Epithelial cell of umbilical artery (primary cell): ENCODE results near the gene PLPPR3. TPM values are rescaled to one million over a fixed set of nuclear protein-coding genes. Genes with fewer than 3 reads are reported as not detected.

Source experiments
- total RNA-seq: library from RNA; depleted of rRNA; stranded (reverse); fragments of >200 nt; gene quantifications from 2 replicates; pipeline ENCODE4 v1.2.3, GENCODE V29; 2014

PLPPR3 gene, protein sequence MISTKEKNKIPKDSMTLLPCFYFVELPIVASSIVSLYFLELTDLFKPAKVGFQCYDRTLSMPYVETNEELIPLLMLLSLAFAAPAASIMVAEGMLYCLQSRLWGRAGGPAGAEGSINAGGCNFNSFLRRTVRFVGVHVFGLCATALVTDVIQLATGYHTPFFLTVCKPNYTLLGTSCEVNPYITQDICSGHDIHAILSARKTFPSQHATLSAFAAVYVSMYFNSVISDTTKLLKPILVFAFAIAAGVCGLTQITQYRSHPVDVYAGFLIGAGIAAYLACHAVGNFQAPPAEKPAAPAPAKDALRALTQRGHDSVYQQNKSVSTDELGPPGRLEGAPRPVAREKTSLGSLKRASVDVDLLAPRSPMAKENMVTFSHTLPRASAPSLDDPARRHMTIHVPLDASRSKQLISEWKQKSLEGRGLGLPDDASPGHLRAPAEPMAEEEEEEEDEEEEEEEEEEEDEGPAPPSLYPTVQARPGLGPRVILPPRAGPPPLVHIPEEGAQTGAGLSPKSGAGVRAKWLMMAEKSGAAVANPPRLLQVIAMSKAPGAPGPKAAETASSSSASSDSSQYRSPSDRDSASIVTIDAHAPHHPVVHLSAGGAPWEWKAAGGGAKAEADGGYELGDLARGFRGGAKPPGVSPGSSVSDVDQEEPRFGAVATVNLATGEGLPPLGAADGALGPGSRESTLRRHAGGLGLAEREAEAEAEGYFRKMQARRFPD
- 0.15 and 0.97 TPM in 2 replicates for total RNA-seq

DNA sequence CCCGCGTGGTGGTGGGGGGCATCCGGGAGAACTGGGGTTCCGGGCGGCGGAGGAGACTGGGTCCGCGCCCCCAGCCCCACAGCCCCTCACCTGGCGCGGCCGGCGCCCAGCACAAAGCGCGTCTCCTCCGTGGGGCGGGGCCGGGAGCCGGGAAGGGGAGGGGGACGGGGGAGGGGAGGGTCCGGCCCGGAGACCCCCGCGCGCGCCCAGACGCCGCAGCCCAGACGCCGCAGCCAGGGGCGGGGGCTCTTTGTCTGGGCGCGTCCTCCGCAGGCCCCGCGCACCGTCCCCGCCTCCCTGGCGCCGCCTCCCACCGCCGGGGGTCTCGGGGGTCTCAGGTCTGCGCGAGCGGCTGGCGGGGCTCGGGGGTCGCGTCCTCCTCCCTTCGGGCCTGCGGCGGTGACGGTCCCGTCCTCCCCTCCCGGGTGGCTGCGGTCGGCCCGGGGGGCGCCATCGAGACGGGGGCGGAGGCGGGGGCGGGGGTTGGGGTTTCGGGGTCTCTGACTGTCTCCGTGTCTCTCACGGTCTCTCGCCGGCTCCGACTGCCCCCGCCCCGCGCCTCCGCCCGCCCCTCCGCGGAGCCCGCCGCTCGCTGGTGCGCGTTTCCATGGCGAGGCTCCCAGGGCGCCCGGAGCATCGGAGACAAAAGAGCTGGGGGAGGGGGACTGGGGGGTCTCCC, at the start of gene PLPPR3:
PLPPR3 (minus strand) TSS at position 131 of the 679 bp plus-strand sequence. CDS start 396 bp downstream, outside the sequence.

DNA sequence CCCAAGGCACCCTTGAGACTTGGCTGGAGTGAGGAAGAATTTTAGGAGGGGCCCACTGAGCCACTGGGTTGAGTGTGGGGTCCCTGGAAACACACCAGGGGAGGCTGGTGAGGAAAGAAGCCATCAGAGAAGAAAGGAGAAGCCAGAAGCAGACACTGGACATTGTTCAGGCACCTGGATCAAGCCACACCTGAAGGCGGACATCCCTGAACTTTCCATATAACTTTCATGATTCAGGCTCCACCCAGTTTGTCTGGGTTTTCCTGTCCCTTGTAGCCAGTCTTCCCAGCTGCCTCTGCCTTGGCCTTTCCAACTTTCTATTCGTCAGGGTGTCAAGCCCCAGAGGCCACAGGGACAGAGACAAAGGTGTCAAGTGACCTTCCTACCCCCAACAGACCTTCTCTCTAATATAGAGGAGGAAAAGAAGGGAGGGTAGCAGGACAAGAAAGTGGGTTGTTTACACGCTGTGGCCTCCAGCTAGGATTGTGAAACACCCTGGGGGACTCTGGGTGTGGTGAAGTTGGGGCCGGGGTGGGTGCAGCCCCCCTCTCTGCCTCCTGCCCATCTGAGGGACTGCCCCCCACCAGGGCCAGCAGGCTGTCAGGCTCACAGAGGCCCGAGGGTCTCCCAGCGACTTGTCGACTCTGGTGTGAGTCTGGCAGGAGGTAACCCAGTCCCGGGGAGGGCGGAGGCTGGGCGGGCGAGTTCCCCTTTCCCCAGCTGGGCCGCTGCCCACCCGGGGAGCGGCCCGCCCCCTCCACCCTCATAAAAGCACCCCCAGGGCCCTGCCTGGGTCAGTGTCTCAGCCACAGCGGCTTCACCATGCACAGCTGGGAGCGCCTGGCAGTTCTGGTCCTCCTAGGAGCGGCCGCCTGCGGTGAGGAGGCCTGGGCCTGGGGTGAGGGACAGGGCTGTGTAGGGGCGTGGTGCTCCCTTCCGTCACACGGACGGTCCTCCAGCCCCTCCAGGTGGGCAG, 37.4 kb upstream of the PLPPR3 start, which contains the start of gene CFD:
CFD (plus strand) TSS at position 797 of the 976 bp plus-strand sequence; CDS start at position 823, 26 bp downstream.

DNA sequence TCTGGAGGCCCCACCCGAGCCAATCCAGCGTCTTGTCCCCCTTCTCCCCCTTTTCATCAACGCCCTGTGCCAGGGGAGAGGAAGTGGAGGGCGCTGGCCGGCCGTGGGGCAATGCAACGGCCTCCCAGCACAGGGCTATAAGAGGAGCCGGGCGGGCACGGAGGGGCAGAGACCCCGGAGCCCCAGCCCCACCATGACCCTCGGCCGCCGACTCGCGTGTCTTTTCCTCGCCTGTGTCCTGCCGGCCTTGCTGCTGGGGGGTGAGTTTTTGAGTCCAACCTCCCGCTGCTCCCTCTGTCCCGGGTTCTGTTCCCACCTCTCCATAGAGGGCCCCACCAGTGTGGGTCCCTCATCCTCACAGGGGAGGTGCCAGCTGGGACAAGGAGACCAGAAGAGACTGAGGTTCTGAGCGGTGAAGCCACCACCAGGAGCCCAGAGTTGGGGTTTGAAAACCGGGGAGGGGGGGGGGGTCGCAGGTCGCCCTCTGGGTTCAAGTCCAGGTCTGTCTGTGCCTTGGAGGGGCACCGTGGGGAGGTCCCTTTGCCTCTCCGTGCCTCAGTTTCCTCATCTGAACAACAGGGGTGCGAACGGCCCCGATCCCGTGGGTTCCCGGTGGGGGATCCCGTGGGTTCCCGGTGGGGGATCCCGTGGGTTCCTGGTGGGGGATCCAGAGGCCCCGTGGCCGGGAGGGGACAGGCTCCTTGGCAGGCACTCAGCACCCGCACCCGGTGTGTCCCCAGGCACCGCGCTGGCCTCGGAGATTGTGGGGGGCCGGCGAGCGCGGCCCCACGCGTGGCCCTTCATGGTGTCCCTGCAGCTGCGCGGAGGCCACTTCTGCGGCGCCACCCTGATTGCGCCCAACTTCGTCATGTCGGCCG, 30.6 kb upstream of the PLPPR3 start, which contains the start of gene ELANE:
ELANE (plus strand) TSS at position 168 of the 878 bp plus-strand sequence; CDS start at position 194, 26 bp downstream.

DNA sequence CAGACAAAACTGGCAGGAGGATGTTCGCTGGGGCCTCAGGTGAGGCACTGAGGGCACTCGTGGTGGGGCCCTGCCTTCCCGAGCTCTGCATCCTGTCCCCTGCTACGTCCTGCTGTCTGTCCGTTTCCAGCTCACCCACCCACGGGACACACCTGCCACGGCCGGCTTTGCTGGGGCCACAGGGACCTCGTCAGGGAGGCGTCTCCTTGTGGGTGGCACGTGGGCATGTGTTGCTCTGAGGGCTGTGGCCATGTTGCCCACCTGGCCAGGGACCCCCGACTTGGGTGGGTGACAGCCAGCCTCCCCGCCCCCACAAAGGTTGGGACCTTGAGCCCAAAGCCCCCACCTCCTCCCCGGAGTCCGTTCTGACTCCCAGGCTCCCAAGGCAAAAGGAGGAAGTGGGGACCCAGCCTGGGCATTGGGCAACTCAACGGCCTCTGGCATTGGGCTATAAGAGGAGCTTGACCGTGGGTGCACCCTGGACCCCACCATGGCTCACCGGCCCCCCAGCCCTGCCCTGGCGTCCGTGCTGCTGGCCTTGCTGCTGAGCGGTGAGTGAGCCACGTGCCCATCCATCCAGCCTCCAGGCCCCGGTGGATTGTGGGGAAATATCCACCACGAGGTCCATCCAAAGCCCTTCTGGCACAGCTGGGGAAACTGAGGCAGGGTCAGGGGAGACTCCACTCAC, 18.9 kb upstream of the PLPPR3 start, which contains the start of gene PRTN3:
PRTN3 (plus strand) TSS at position 481 of the 688 bp plus-strand sequence; CDS start at position 491, 10 bp downstream.

DNA sequence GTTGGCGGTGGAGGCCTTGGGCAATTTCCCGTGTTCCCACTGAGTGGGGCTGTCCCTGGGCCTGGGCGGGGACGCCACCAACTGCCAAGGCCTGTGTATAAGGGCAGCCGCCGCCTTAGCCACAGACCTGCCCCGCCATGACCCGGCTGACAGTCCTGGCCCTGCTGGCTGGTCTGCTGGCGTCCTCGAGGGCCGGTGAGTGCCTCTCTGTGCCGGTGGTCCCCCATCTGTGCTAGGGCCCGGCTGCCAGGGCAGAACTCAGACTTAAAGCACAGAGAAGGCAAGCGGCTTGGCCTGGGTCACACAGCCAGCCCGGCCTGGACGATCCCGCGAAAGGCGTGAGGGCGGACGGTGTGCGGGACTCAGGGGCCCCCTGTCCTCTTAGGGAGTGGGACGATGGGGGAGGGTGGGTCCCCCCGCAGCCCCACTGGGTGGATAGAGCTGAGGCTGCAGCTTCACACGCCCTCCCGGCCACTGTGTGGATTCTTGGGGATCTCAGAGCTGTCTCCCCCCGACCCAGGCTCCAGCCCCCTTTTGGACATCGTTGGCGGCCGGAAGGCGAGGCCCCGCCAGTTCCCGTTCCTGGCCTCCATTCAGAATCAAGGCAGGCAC, 6.1 kb upstream of the PLPPR3 start, which contains the start of gene AZU1:
AZU1 (plus strand) TSS at position 128 of the 612 bp plus-strand sequence; CDS start at position 138, 10 bp downstream.

DNA sequence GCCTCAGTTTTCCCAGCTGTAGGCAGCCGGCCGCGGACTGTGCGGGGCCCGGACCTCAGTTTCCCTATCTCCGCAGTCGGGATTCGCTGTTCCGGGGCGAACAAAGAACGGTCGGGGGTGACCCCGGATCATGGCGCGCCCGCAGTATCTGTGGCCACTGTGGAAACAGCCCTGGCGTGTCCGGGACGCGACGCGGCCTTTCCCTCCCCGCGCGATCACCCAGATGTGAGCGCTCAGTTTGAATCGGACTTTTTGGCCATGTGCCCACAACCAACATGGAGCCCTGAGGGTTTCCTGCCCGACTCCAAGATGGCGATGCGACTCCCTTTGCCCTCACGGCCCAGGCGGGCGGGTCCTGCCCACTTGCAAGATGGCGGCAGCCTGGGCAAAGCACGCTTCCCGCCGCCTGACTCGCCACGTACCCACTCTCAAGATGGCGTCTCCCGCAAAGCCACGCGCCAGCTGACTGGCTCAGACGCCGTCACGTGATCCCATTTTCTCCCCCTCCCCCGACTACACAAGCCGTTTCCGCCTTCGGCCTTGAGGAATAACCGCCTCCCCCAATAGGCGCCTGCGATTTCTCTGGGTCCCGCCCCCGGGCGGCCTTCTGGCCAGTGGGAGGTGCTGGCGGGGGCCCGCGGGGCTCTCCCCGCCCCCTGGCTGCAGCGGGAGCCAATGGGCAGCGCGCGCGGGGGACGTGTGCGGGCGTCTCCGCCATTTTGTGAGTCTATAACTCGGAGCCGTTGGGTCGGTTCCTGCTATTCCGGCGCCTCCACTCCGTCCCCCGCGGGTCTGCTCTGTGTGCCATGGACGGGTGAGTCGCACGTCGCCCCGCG, 24.8 kb downstream of the PLPPR3 start, which contains the start of gene PTBP1:
PTBP1 (plus strand) TSS at position 761 of the 836 bp plus-strand sequence; CDS start at position 807, 46 bp downstream.

Other genes starting within 250 kb of the PLPPR3 start
- gene BSG, start 249.4 kb downstream of the PLPPR3 start, total RNA-seq = 307 and 357 TPM in 2 replicates
- under 0.01 and 1.3 TPM in 2 replicates for gene HCN2, start 232.1 kb downstream of the PLPPR3 start, total RNA-seq
- gene POLRMT, start 188.4 kb downstream of the PLPPR3 start, total RNA-seq = 25.3 and 27.5 TPM in 2 replicates
- gene FGF22, start 182.1 kb downstream of the PLPPR3 start, total RNA-seq = not detected in 2 replicates
- gene RNF126, start 158.7 kb downstream of the PLPPR3 start, total RNA-seq = 38.3 and 40.9 TPM in 2 replicates
- 18.1 and 47.4 TPM in 2 replicates for gene FSTL3, start 145.6 kb downstream of the PLPPR3 start, total RNA-seq
- not detected in 2 replicates for gene PRSS57, start 126.5 kb downstream of the PLPPR3 start, total RNA-seq
- gene PALM, start 113.0 kb downstream of the PLPPR3 start, total RNA-seq = 2.4 and 5.5 TPM in 2 replicates
- not detected in 2 replicates for gene MISP, start 70.8 kb downstream of the PLPPR3 start, total RNA-seq
- 107 and 220 TPM in 2 replicates for gene PTBP1, start 24.5 kb downstream of the PLPPR3 start, total RNA-seq
- gene AZU1, start 5.9 kb upstream of the PLPPR3 start, total RNA-seq = not detected in 2 replicates
- gene PRTN3, start 19.0 kb upstream of the PLPPR3 start, total RNA-seq = not detected in 2 replicates
- gene ELANE, start 30.3 kb upstream of the PLPPR3 start, total RNA-seq = not detected in 2 replicates
- 0.30 and 1.3 TPM in 2 replicates for gene CFD, start 37.7 kb upstream of the PLPPR3 start, total RNA-seq
- 17.2 and 23.4 TPM in 2 replicates for gene MED16, start 71.2 kb upstream of the PLPPR3 start, total RNA-seq
- gene RNU6-9, start 71.5 kb upstream of the PLPPR3 start, total RNA-seq = not detected in 2 replicates
- 14.0 and 18.8 TPM in 2 replicates for gene R3HDM4, start 91.3 kb upstream of the PLPPR3 start, total RNA-seq
- not detected in 2 replicates for gene KISS1R, start 95.4 kb upstream of the PLPPR3 start, total RNA-seq
- gene ARID3A, start 104.1 kb upstream of the PLPPR3 start, total RNA-seq = 2.7 and 7.1 TPM in 2 replicates
- gene WDR18, start 162.4 kb upstream of the PLPPR3 start, total RNA-seq = 83.3 and 118 TPM in 2 replicates
- gene GRIN3B, start 178.5 kb upstream of the PLPPR3 start, total RNA-seq = 0.65 TPM in 1 of 2 replicates, not detected in the other
- 52.3 and 57.5 TPM in 2 replicates for gene TMEM259, start 199.2 kb upstream of the PLPPR3 start, total RNA-seq
- not detected in 2 replicates for gene RNU6-2, start 199.6 kb upstream of the PLPPR3 start, total RNA-seq
- gene CNN2, start 204.7 kb upstream of the PLPPR3 start, total RNA-seq = 120 and 173 TPM in 2 replicates
- 4.5 and 5.2 TPM in 2 replicates for gene ABCA7, start 218.2 kb upstream of the PLPPR3 start, total RNA-seq
- 10.1 and 10.5 TPM in 2 replicates for gene ARHGAP45, start 245.2 kb upstream of the PLPPR3 start, total RNA-seq